Measurements from ENCODE around the gene SHTN1.

Gene SHTN1

GRCh38 chr10:116893686-116894037, 111.3 kb downstream of the SHTN1 start:
- TF ChIP-seq TCF12 (IDR thresholded peaks at IDR 0.05; ENCODE audit: low read depth), result no peak
- no peak for TF ChIP-seq EGR1 (IDR thresholded peaks at IDR 0.05)
- no peak for TF ChIP-seq NFIC (IDR thresholded peaks at IDR 0.05)
- no peak for TF ChIP-seq FOXM1 (IDR thresholded peaks at IDR 0.05; ENCODE audit: borderline replicate concordance, low read depth)
- TF ChIP-seq YY1 (IDR thresholded peaks at IDR 0.05; ENCODE audit: low read depth), result no peak
- no peak for TF ChIP-seq TAF1 (IDR thresholded peaks at IDR 0.05; ENCODE audit: low read depth)
- no peak for TF ChIP-seq TEAD4 (IDR thresholded peaks at IDR 0.05)
- TF ChIP-seq RAD21 (IDR thresholded peaks at IDR 0.05; ENCODE audit: low read depth), result no peak
- no peak for TF ChIP-seq EP300 (IDR thresholded peaks at IDR 0.05; ENCODE audit: borderline replicate concordance)
- TF ChIP-seq USF1 (IDR thresholded peaks at IDR 0.05), result no peak
- TF ChIP-seq CREB1 (IDR thresholded peaks at IDR 0.05; ENCODE audit: low read depth), result no peak
- TF ChIP-seq CEBPB (IDR thresholded peaks at IDR 0.05), result no peak
- TF ChIP-seq REST (IDR thresholded peaks at IDR 0.05; ENCODE audit: low read depth), result no peak

DNA sequence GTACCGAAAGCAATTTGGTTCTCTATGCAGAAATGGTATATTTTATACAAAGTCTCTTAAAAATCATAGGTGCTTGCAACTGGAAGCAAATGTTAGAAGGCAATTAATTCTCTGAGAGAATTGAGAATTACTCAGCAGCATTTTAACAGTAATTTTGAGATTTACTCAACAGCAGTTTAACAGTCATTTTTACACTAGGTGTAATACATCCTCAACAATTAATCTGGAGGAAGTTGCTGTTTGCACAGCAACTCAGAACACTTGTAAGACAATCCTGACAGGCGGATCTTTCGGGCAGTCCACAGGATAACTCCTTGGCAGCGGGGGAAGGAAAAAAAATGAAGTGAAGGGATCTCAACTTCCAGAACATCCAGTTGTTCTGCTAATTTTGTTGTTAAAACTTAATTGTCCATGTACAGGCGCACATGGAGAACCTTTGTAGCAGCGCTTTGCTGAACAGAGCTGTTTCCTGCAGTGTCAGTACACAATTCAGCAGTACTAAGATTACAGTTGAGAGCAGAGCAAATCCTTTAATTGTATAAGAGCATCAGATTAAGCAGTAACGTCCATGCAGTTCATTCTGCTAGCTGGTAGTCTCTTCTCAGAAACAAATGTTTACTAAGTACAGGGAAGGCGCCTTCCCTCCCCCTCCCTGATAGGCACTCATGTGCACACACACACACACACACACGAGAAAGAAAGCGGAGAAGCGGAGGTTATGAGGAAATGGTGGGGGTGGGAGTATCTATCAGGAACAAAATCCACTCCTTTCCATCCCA, 111.9 kb downstream of the SHTN1 start:
- TF ChIP-seq MAX (IDR thresholded peaks at IDR 0.05) (no peak), NFIC (IDR thresholded peaks at IDR 0.05) (no peak), CEBPB (IDR thresholded peaks at IDR 0.05) (no peak)

- 0 out of 2 replicates have a peak, but pooled peaks have one; percentile 19 for TF ChIP-seq FOXM1 (IDR thresholded peaks at IDR 0.05; ENCODE audit: borderline replicate concordance, low read depth)
- TF ChIP-seq TCF12 (IDR thresholded peaks at IDR 0.05; ENCODE audit: low read depth), result 0 out of 2 replicates have a peak, but pooled peaks have one; percentile 32
- no peak for TF ChIP-seq EGR1 (IDR thresholded peaks at IDR 0.05)
- TF ChIP-seq CREB1 (IDR thresholded peaks at IDR 0.05; ENCODE audit: low read depth), result no peak
- TF ChIP-seq NFIC (IDR thresholded peaks at IDR 0.05), result peak; percentile 93
- TF ChIP-seq ZBTB7A (IDR thresholded peaks at IDR 0.05; ENCODE audit: low read depth), result no peak
- no peak for TF ChIP-seq CEBPB (IDR thresholded peaks at IDR 0.05)
- TF ChIP-seq EP300 (IDR thresholded peaks at IDR 0.05; ENCODE audit: borderline replicate concordance), result peak; percentile 43; the same call in 1 of the 2 replicates
Measured at GRCh38 chr10:116891208-116891607, 113.8 kb downstream of the SHTN1 start.

DNA sequence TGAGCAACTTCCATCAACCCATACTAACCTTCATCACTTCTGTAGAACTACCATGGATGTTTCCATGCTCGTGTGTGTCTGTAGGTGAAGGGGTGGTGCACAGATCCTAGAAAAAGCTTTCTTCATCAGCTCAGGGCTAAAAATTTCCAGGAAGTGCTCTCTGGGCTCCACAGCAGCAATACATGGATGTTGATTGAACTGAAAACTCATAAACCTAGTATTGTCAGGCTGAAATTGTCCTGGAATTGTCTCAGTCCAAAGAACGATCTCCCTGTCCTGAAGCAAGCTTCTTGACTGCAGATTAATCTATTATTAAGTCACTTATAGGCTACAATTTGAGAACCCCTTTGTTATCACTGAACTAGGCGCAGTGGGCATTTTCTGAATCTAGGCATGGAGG, 115.9 kb downstream of the SHTN1 start:
- TF ChIP-seq EGR1 (IDR thresholded peaks at IDR 0.05) (no peak), FOXM1 (IDR thresholded peaks at IDR 0.05; ENCODE audit: borderline replicate concordance, low read depth) (no peak), TCF12 (IDR thresholded peaks at IDR 0.05; ENCODE audit: low read depth) (no peak), NFIC (IDR thresholded peaks at IDR 0.05) (no peak), RAD21 (IDR thresholded peaks at IDR 0.05; ENCODE audit: low read depth) (no peak), REST (IDR thresholded peaks at IDR 0.05; ENCODE audit: low read depth) (no peak), USF1 (IDR thresholded peaks at IDR 0.05) (no peak), ZBTB7A (IDR thresholded peaks at IDR 0.05; ENCODE audit: low read depth) (no peak), YY1 (IDR thresholded peaks at IDR 0.05; ENCODE audit: low read depth) (no peak), TAF1 (IDR thresholded peaks at IDR 0.05; ENCODE audit: low read depth) (no peak), MAX (IDR thresholded peaks at IDR 0.05) (no peak), EP300 (IDR thresholded peaks at IDR 0.05; ENCODE audit: borderline replicate concordance) (no peak), CEBPB (IDR thresholded peaks at IDR 0.05) (no peak), CREB1 (IDR thresholded peaks at IDR 0.05; ENCODE audit: low read depth) (no peak), TEAD4 (IDR thresholded peaks at IDR 0.05) (no peak)

DNA sequence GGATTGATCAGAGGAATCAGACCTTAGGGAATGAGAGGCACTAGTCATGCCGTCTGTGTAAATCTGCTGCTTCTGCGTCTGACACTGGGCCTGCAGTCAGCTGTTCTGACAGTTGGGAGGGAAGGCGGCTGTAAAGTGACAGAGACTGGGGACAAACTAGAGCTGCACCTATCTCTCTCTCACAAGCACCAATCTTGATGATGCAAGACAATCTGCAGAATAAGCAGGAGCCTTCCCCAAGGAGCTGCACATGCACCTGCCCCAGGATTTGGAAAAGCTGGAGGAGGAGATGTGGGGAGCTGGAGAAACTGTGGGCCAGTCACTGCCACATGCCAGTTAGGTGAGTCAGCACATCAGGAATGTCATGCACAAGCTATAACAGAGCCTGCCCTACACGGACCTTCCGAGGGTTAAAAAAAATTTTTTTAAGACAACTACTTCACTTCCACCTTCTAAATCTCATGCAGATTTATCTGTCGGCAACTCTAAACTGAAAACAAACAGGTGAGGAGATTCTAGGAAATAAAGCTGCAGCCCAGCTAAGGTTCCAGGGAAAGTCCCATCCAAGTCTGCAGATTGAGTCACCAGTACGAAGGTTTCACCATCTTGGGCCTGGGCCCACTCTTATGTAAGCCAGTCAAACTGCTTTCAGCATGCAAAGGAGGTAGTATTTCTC, 116.5 kb downstream of the SHTN1 start:
- TF ChIP-seq EP300 (IDR thresholded peaks at IDR 0.05; ENCODE audit: borderline replicate concordance) (peak; percentile 37; the same call in 1 of the 2 replicates), TAF1 (IDR thresholded peaks at IDR 0.05; ENCODE audit: low read depth) (no peak), CREB1 (IDR thresholded peaks at IDR 0.05; ENCODE audit: low read depth) (no peak), MAX (IDR thresholded peaks at IDR 0.05) (peak; percentile 65), CEBPB (IDR thresholded peaks at IDR 0.05) (peak; percentile 83), TCF12 (IDR thresholded peaks at IDR 0.05; ENCODE audit: low read depth) (peak; percentile 61; the same call in 1 of the 2 replicates), USF1 (IDR thresholded peaks at IDR 0.05) (no peak; the same call in 1 of the 2 replicates), REST (IDR thresholded peaks at IDR 0.05; ENCODE audit: low read depth) (no peak), NFIC (IDR thresholded peaks at IDR 0.05) (peak; percentile 65), EGR1 (IDR thresholded peaks at IDR 0.05) (no peak), YY1 (IDR thresholded peaks at IDR 0.05; ENCODE audit: low read depth) (no peak), TEAD4 (IDR thresholded peaks at IDR 0.05) (peak; percentile 98), RAD21 (IDR thresholded peaks at IDR 0.05; ENCODE audit: low read depth) (no peak; the same call in 1 of the 2 replicates)
